ENCODE results near the gene TAS2R5.

GRCh38 chr7:141748396-141748795, 41.6 kb upstream of the TAS2R5 start:
- TF ChIP-seq, protein P1, sequence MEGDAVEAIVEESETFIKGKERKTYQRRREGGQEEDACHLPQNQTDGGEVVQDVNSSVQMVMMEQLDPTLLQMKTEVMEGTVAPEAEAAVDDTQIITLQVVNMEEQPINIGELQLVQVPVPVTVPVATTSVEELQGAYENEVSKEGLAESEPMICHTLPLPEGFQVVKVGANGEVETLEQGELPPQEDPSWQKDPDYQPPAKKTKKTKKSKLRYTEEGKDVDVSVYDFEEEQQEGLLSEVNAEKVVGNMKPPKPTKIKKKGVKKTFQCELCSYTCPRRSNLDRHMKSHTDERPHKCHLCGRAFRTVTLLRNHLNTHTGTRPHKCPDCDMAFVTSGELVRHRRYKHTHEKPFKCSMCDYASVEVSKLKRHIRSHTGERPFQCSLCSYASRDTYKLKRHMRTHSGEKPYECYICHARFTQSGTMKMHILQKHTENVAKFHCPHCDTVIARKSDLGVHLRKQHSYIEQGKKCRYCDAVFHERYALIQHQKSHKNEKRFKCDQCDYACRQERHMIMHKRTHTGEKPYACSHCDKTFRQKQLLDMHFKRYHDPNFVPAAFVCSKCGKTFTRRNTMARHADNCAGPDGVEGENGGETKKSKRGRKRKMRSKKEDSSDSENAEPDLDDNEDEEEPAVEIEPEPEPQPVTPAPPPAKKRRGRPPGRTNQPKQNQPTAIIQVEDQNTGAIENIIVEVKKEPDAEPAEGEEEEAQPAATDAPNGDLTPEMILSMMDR (IDR thresholded peaks at IDR 0.05; ENCODE audit: low read length) = no peak
- TF ChIP-seq EZH2 (IDR thresholded peaks at IDR 0.05; ENCODE audit: borderline replicate concordance, low read length) = no peak

Data from OCI-LY1 (cell line).